Measurements from ENCODE around the gene PDE8A.

The PDE8A gene

GRCh38 chr15:85005746-85006145 is 24.1 kb downstream of the PDE8A start:
- no peak overlapping the region for H3K4me3 ChIP-seq (replicated peaks; ENCODE audit: low read depth, low read length)
- no peak for TF ChIP-seq CTCF (IDR thresholded peaks at IDR 0.05; ENCODE audit: low read depth, low read length, missing control alignments)
- DNase-seq (ENCODE audit: extremely low read depth, low read depth): no peak

DNA sequence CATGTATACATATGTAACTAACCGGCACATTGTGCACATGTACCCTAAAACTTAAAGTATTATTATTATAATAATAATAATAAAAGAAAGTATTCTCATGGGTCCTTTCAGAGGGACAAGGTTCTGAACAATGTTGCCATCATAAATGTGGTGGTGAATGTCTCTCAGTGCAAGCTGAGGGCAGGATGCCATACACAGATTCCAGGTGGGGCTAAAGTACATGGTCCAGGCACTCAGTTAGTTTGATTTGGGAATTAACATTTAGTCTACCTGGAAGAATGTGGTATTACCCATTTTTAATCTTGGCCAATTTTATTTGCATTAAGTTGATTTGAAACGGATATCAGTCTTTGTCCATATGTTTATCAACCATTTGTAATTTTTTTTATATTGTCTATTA is 24.5 kb downstream of the PDE8A start:
- DNase-seq (ENCODE audit: extremely low read depth, low read depth): no peak
- H3K4me3 ChIP-seq (replicated peaks; ENCODE audit: low read depth, low read length): no peak overlapping the region
- no peak for TF ChIP-seq CTCF (IDR thresholded peaks at IDR 0.05; ENCODE audit: low read depth, low read length, missing control alignments)

GRCh38 chr15:85006655-85007054 is 25.0 kb downstream of the PDE8A start:
- DNase-seq (ENCODE audit: extremely low read depth, low read depth): no peak
- H3K4me3 ChIP-seq (replicated peaks; ENCODE audit: low read depth, low read length): no peak overlapping the region
- TF ChIP-seq CTCF (IDR thresholded peaks at IDR 0.05; ENCODE audit: low read depth, low read length, missing control alignments): no peak

DNA sequence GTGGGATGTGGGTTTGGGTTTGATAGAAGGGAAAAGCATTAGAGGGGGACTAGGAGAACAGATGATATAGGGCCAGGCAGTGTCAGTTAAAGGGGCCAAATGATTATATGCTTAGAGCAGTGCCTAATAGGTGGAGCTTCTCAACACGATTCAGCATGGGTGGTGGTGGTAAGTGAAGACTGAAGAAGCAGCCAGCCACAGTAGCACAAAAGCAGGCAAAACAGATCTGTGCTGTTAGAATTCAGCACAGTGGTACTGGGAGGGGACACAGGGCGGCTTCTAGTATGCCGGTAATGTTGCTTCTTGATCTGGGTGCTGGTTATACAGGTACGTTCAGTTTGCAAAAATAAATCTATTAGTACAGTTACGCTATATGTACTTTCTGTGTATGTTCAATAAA is 25.5 kb downstream of the PDE8A start:
- H3K4me3 ChIP-seq (replicated peaks; ENCODE audit: low read depth, low read length): no peak overlapping the region
- DNase-seq (ENCODE audit: extremely low read depth, low read depth): no peak
- no peak for TF ChIP-seq CTCF (IDR thresholded peaks at IDR 0.05; ENCODE audit: low read depth, low read length, missing control alignments)

GRCh38 chr15:85007741-85008397 is 26.2 kb downstream of the PDE8A start:
- no peak overlapping the region for H3K4me3 ChIP-seq (replicated peaks; ENCODE audit: low read depth, low read length)
- no peak for DNase-seq (ENCODE audit: extremely low read depth, low read depth)
- no peak for TF ChIP-seq CTCF (IDR thresholded peaks at IDR 0.05; ENCODE audit: low read depth, low read length, missing control alignments)

DNA sequence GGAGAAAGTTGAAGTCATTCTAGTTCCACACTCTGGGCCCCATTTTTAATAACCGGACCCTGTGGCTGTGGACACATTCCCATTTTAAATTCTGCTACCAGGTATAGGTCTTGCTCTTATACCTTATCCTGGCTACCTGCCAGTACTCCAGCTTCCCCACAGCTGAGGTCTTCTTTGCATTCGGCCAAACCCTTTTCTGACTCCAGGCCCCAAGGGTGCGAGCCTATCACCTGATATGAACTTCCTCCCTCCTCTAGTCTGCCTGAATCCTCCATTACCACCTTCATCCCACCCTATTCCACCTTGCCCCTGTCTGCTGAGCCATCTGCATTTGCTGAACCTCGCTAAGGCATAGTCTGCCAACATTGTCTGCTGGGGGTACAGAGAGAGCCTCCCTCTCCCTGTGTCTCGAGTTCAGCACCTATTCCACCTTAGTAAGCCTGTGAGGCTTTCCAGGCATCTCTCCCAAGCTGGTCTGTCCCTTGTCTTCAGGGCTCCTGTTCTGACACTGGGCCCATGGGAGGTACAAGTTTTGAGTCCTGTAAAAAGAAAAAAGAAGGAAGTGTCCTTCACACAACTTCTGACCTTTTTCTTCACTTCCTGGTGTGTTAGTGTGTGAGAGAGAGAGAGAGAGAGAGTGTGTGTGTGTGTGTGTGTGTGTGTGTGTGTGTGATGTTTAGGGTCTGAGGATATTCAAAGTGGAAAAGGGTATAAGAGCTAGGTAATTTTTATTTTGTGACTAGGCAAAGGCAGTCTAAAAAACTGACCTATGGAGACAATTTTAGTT is 27.0 kb downstream of the PDE8A start:
- no peak for TF ChIP-seq CTCF (IDR thresholded peaks at IDR 0.05; ENCODE audit: low read depth, low read length, missing control alignments)
- DNase-seq (ENCODE audit: extremely low read depth, low read depth): no peak
- H3K4me3 ChIP-seq (replicated peaks; ENCODE audit: low read depth, low read length): no peak overlapping the region
